ENCODE results near the gene ARV1.

DNA sequence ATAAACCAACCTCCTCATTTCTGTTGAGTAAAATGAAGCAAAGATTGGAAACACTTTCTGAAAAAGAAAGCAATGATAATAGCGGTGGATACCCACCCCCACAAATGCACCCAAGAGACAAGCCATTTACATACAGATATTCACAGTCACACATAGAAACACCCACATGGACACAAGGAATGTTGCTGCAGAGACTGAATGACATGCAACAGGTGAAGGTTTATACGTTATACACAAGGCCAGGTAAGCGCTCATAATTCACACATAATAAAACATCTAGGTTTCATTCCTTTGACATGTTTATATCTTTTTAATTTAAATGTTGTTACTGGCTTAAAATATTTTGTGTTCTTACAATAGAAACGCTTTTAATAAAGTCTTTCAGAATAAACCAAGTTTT is 21.3 kb downstream of the ARV1 start:
- TF ChIP-seq, protein P1, sequence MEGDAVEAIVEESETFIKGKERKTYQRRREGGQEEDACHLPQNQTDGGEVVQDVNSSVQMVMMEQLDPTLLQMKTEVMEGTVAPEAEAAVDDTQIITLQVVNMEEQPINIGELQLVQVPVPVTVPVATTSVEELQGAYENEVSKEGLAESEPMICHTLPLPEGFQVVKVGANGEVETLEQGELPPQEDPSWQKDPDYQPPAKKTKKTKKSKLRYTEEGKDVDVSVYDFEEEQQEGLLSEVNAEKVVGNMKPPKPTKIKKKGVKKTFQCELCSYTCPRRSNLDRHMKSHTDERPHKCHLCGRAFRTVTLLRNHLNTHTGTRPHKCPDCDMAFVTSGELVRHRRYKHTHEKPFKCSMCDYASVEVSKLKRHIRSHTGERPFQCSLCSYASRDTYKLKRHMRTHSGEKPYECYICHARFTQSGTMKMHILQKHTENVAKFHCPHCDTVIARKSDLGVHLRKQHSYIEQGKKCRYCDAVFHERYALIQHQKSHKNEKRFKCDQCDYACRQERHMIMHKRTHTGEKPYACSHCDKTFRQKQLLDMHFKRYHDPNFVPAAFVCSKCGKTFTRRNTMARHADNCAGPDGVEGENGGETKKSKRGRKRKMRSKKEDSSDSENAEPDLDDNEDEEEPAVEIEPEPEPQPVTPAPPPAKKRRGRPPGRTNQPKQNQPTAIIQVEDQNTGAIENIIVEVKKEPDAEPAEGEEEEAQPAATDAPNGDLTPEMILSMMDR (conservative IDR thresholded peaks at IDR 0.05; ENCODE audit: low read length), result no peak
- TF ChIP-seq EZH2phosphoT487 (IDR thresholded peaks at IDR 0.05; ENCODE audit: borderline replicate concordance), result no peak

All from Loucy (cell line).